DMS79 treated with DMSO at 0.1 percent for 48 hours (cell line): ENCODE measurements around the gene LRFN5.
A peak's percentile ranks its signal among the peaks of the same experiment; 100 is the strongest.
"Not testable (repeated sequence)": the region's sequence is repeated elsewhere in the genome, so short reads cannot be mapped to it uniquely, and the experiment has no call there.

Experiments used
- DNase-seq: peaks from one replicate; lab custom pipeline; 2025; lab: John Stamatoyannopoulos, UW

Gene LRFN5

GRCh38 chr14:41606532-41607303, at the start of gene LRFN5:
Gene LRFN5, plus strand, starts transcription at chr14:41606876.
- peak; percentile 95 for DNase-seq

GRCh38 chr14:41558490-41558889, 48.2 kb upstream of the LRFN5 start:
- DNase-seq: peak; percentile 66

- not testable (repeated sequence) for DNase-seq
These were observed 39.8 kb upstream of the LRFN5 start for GRCh38 chr14:41566864-41567263.

- no peak for DNase-seq
These were observed 37.7 kb upstream of the LRFN5 start for GRCh38 chr14:41568979-41569378.

- peak; percentile 24 for DNase-seq
These were observed 36.1 kb upstream of the LRFN5 start for GRCh38 chr14:41570415-41571155.

GRCh38 chr14:41586237-41586636, 20.4 kb upstream of the LRFN5 start:
- no peak for DNase-seq

- no peak for DNase-seq
These were observed 9.0 kb upstream of the LRFN5 start for GRCh38 chr14:41597647-41598046.

GRCh38 chr14:41599805-41600385, 6.8 kb upstream of the LRFN5 start:
- not testable (repeated sequence) for DNase-seq

GRCh38 chr14:41604721-41605531, 1.8 kb upstream of the LRFN5 start:
- DNase-seq: peak; percentile 96

GRCh38 chr14:41605550-41606281, 960 bp upstream of the LRFN5 start:
- peak; percentile 95 for DNase-seq

GRCh38 chr14:41606282-41606531, 469 bp upstream of the LRFN5 start:
- peak; percentile 95 for DNase-seq

- DNase-seq: peak; percentile 92
These were observed 664 bp downstream of the LRFN5 start for GRCh38 chr14:41607304-41607775.

GRCh38 chr14:41607966-41608663, 1.4 kb downstream of the LRFN5 start:
- DNase-seq: peak; percentile 91

- peak; percentile 98 for DNase-seq
These were observed 2.2 kb downstream of the LRFN5 start for GRCh38 chr14:41608681-41609390.

GRCh38 chr14:41609704-41610183, 3.1 kb downstream of the LRFN5 start:
- DNase-seq: peak; percentile 97

GRCh38 chr14:41615011-41615595, 8.4 kb downstream of the LRFN5 start:
- no peak for DNase-seq

- no peak for DNase-seq
These were observed 17.1 kb downstream of the LRFN5 start for GRCh38 chr14:41623736-41624135.

GRCh38 chr14:41629876-41630275, 23.2 kb downstream of the LRFN5 start:
- DNase-seq: no peak

- DNase-seq: no peak
These were observed 27.6 kb downstream of the LRFN5 start for GRCh38 chr14:41634286-41634685.
